HepG2 (cell line): Measurements from ENCODE around the gene PLP1.

ENCODE experiments used
- CTCF ChIP-seq: sonication (generic); formaldehyde crosslinking; IDR thresholded peaks from 2 replicates; pipeline ENCODE4 v1.5.0; 2020; ENCODE audit warnings: mild to moderate bottlenecking, missing genetic modification reagents, moderate library complexity
- DBP ChIP-seq: sonication (generic); formaldehyde crosslinking; IDR thresholded peaks from 2 replicates; pipeline ENCODE4 v1.4.0; 2020; ENCODE audit warnings: missing genetic modification reagents; ENCODE audit errors: not compliant biosample characterization
- EZH2 ChIP-seq: conservative IDR thresholded peaks from 2 replicates; pipeline ENCODE4 v1.6.1; 2012; ENCODE audit warnings: mild to moderate bottlenecking, low read depth, low read length, moderate library complexity
- FOXA1 ChIP-seq, 2 experiments: fragments of 450-650 bp in 1 of 2; sonication (generic) in 1 of 2; formaldehyde crosslinking in 1 of 2; IDR thresholded peaks; 2 replicates each; pipeline versions ENCODE4 v1.4.0 to v1.6.1; 2016 to 2020; ENCODE audit warnings: missing genetic modification reagents in 1 of 2
- KDM5A ChIP-seq: fragments of 200-600 bp; sonication (generic); IDR thresholded peaks from 2 replicates; pipeline ENCODE4 v1.7.0; 2018; ENCODE audit warnings: antibody characterized with exemption, mild to moderate bottlenecking, low read length, borderline replicate concordance
- MTERF4 ChIP-seq: sonication (generic); formaldehyde crosslinking; IDR thresholded peaks from 2 replicates; pipeline ENCODE4 v1.8.0; 2023; ENCODE audit warnings: mild to moderate bottlenecking, missing genetic modification reagents
- SALL2 ChIP-seq: sonication (generic); formaldehyde crosslinking; IDR thresholded peaks from 2 replicates; pipeline ENCODE4 v1.8.1; 2023; ENCODE audit warnings: mild to moderate bottlenecking, missing genetic modification reagents, inconsistent platforms
- SP1 ChIP-seq, 2 experiments: fragments of 450-650 bp in 1 of 2; sonication (generic) in 1 of 2; formaldehyde crosslinking in 1 of 2; IDR thresholded peaks; 2 replicates each; pipeline versions ENCODE4 v1.4.0 to v1.6.1; 2016 to 2020; ENCODE audit warnings: missing genetic modification reagents in 1 of 2
- TCF12 ChIP-seq, 2 experiments: fragments of 450-650 bp in 1 of 2; sonication (generic) in 1 of 2; formaldehyde crosslinking in 1 of 2; IDR thresholded peaks; 2 replicates each; pipeline versions ENCODE4 v1.6.1 to v1.8.0; 2017 to 2022; ENCODE audit warnings: antibody characterized with exemption in 1 of 2, mild to moderate bottlenecking in 1 of 2, missing genetic modification reagents in 1 of 2, moderate library complexity in 1 of 2
- ZBTB40 ChIP-seq, 2 experiments: fragments of 450-650 bp in 1 of 2; sonication (generic) in 1 of 2; formaldehyde crosslinking in 1 of 2; IDR thresholded peaks; 2 replicates each; pipeline versions ENCODE4 v1.6.1 to v1.8.0; 2016 to 2022; ENCODE audit warnings: antibody characterized with exemption in 1 of 2, mild to moderate bottlenecking in 1 of 2, missing genetic modification reagents in 1 of 2
- ZNF143 ChIP-seq: sonication (generic); formaldehyde crosslinking; IDR thresholded peaks from 2 replicates; pipeline ENCODE4 v1.4.0; 2020; ENCODE audit warnings: missing genetic modification reagents

- TF ChIP-seq ZBTB40 (IDR thresholded peaks at IDR 0.05) (no peak), ZBTB40 (CRISPR knock-in tag; IDR thresholded peaks at IDR 0.05) (no peak), TCF12 (IDR thresholded peaks at IDR 0.05) (no peak), TCF12 (CRISPR knock-in tag; IDR thresholded peaks at IDR 0.05) (no peak), MTERF4 (CRISPR knock-in tag) (no peak), KDM5A (no peak), ZNF143 (CRISPR knock-in tag) (no peak), EZH2 (no peak), SALL2 (CRISPR knock-in tag) (no peak), DBP (CRISPR knock-in tag) (no peak), CTCF (no peak), FOXA1 (IDR thresholded peaks at IDR 0.05) (no peak), FOXA1 (CRISPR knock-in tag; IDR thresholded peaks at IDR 0.05) (no peak), SP1 (IDR thresholded peaks at IDR 0.05) (no peak), SP1 (CRISPR knock-in tag; IDR thresholded peaks at IDR 0.05) (no peak)
Measured at GRCh38 chrX:103794119-103794518, 17.5 kb downstream of the PLP1 start.
